ENCODE data around the gene UHRF1.
A peak's percentile ranks its signal among the peaks of the same experiment; 100 is the strongest.
"Not testable (repeated sequence)": the region's sequence is repeated elsewhere in the genome, so short reads cannot be mapped to it uniquely, and the experiment has no call there.

The UHRF1 gene

GRCh38 chr19:4909156-4909896 is at the start of gene UHRF1:
TSS of gene UHRF1 (plus strand) at chr19:4909501. CDS start at chr19:4910886, 1,385 bp downstream.
- peak; percentile 67 for DNase-seq (ENCODE audit: low spot score)

GRCh38 chr19:4859697-4860096 is 49.6 kb upstream of the UHRF1 start:
- no peak for DNase-seq (ENCODE audit: low spot score)

GRCh38 chr19:4861147-4861546 is 48.2 kb upstream of the UHRF1 start:
- no peak for DNase-seq (ENCODE audit: low spot score)

GRCh38 chr19:4866595-4867424 is 42.5 kb upstream of the UHRF1 start:
- peak; percentile 71 for DNase-seq (ENCODE audit: low spot score)

GRCh38 chr19:4867534-4868285 is 41.6 kb upstream of the UHRF1 start, which contains the start of gene PLIN3:
TSS of gene PLIN3 (minus strand) at chr19:4867667. CDS start at chr19:4861394, 6,273 bp downstream.
- peak; percentile 93 for DNase-seq (ENCODE audit: low spot score)

- no peak for DNase-seq (ENCODE audit: low spot score)
Observed at GRCh38 chr19:4868286-4868834, 40.9 kb upstream of the UHRF1 start.

- DNase-seq (ENCODE audit: low spot score), result no peak
Observed at GRCh38 chr19:4870025-4870700, 39.1 kb upstream of the UHRF1 start.

GRCh38 chr19:4871711-4872110 is 37.6 kb upstream of the UHRF1 start:
- DNase-seq (ENCODE audit: low spot score), result no peak

- no peak for DNase-seq (ENCODE audit: low spot score)
Observed at GRCh38 chr19:4873930-4874329, 35.4 kb upstream of the UHRF1 start.

GRCh38 chr19:4877753-4878490 is 31.4 kb upstream of the UHRF1 start:
- no peak for DNase-seq (ENCODE audit: low spot score)

GRCh38 chr19:4878491-4878968 is 30.8 kb upstream of the UHRF1 start:
- DNase-seq (ENCODE audit: low spot score), result peak; percentile 81

GRCh38 chr19:4879041-4879440 is 30.3 kb upstream of the UHRF1 start:
- no peak for DNase-seq (ENCODE audit: low spot score)

GRCh38 chr19:4882874-4883273 is 26.4 kb upstream of the UHRF1 start:
- not testable (repeated sequence) for DNase-seq (ENCODE audit: low spot score)

- DNase-seq (ENCODE audit: low spot score), result not testable (repeated sequence)
Observed at GRCh38 chr19:4884993-4885392, 24.3 kb upstream of the UHRF1 start.

- DNase-seq (ENCODE audit: low spot score), result not testable (repeated sequence)
Observed at GRCh38 chr19:4887803-4888202, 21.5 kb upstream of the UHRF1 start.

- no peak for DNase-seq (ENCODE audit: low spot score)
Observed at GRCh38 chr19:4889034-4889815, 20.1 kb upstream of the UHRF1 start.

GRCh38 chr19:4891066-4891465 is 18.2 kb upstream of the UHRF1 start:
- DNase-seq (ENCODE audit: low spot score), result no peak

GRCh38 chr19:4892962-4893361 is 16.3 kb upstream of the UHRF1 start:
- DNase-seq (ENCODE audit: low spot score), result not testable (repeated sequence)

- DNase-seq (ENCODE audit: low spot score), result no peak
Observed at GRCh38 chr19:4896372-4896771, 12.9 kb upstream of the UHRF1 start.

GRCh38 chr19:4897146-4897545 is 12.2 kb upstream of the UHRF1 start:
- no peak for DNase-seq (ENCODE audit: low spot score)

Data from NAMALWA (cell line).